HCT116 (cell line): ENCODE measurements around the gene HGF. TPM values are rescaled to one million over a fixed set of nuclear protein-coding genes. Genes with fewer than 3 reads are reported as not detected.

Experiments used
- ATAC-seq: fragments of 200-7000 bp; cut with Tn5 transposase; 2 replicates; pipeline ENCODE4 v1.9.1; 2020; ENCODE audit warnings: mild to moderate bottlenecking, moderate library complexity
- BruUV-seq: library from RNA; stranded (reverse); fragments of 400-500 nt; replicated peaks from 2 replicates; lab custom pipeline; 2021; lab: Mats Ljungman, UMichigan
- CTCF ChIA-PET: fragments of 300-600 bp; sonication (Branson Sonifier 250); formaldehyde crosslinking; loops from one replicate; lab custom pipeline; 2021; ENCODE audit warnings: antibody characterized with exemption; lab: Charles Lee
- POLR2A ChIA-PET: fragments of 300-600, 350-600 bp; sonication (Branson Sonifier 250); formaldehyde crosslinking; loops from one replicate; lab custom pipeline; 2021; ENCODE audit warnings: antibody characterized with exemption; lab: Charles Lee
- RAD21 ChIA-PET, 2 experiments: fragments of 300-600 bp; sonication (Branson Sonifier 250); formaldehyde crosslinking; loops; one replicate each; lab custom pipeline; 2023; ENCODE audit warnings: low total read pairs in 2 of 2; ENCODE audit not compliant: uncharacterized antibody in 2 of 2, unreplicated experiment in 2 of 2, low non-redundant PET in 1 of 2; lab: Charles Lee
- DNase-seq: peaks from one replicate; pipeline ENCODE4 v3.0.0-alpha.2; 2010; ENCODE audit warnings: low read depth, low spot score
- H2AFZ ChIP-seq: fragments of 200-600 bp; shearing (Covaris generic), sonication (generic); 2 replicates; pipeline ENCODE4 v1.6.1; 2017; ENCODE audit warnings: low read depth, mixed run types, mixed read lengths, antibody characterized with exemption, low read length; ENCODE audit not compliant: poor library complexity, severe bottlenecking
- H3K27ac ChIP-seq: 2 replicates; pipeline ENCODE4 v1.5.1; 2012; ENCODE audit warnings: low read depth, low read length
- H3K27me3 ChIP-seq: fragments of 200-600 bp; sonication (generic); 2 replicates; pipeline ENCODE4 v1.6.1; 2016; ENCODE audit warnings: mixed run types, low read length, mixed read lengths; ENCODE audit not compliant: insufficient read depth
- H3K36me3 ChIP-seq, 2 experiments: fragments of 200-500 bp in 1 of 2; fragments of 200-600 bp in 1 of 2; sonication (Bioruptor generic) in 1 of 2; sonication (generic) in 1 of 2; 2 replicates each; pipeline versions ENCODE4 v1.5.1 to v1.6.1; 2014 to 2016; ENCODE audit warnings: low read length in 2 of 2, inconsistent platforms in 1 of 2, mixed read lengths in 1 of 2, mixed run types in 1 of 2; ENCODE audit not compliant: insufficient read depth in 2 of 2, control insufficient read depth in 1 of 2
- H3K4me1 ChIP-seq, 2 experiments: fragments of 200-600 bp in 1 of 2; sonication (generic) in 1 of 2; 2 replicates each; pipeline versions ENCODE4 v1.5.1 to v1.6.1; 2012 to 2017; ENCODE audit warnings: low read length in 2 of 2, inconsistent platforms in 1 of 2, mild to moderate bottlenecking in 1 of 2, mixed read lengths in 1 of 2, mixed run types in 1 of 2, moderate library complexity in 1 of 2; ENCODE audit not compliant: insufficient read depth in 2 of 2, control insufficient read depth in 1 of 2
- H3K4me2 ChIP-seq: fragments of 200-600 bp; sonication (generic); 2 replicates; pipeline ENCODE4 v1.6.1; 2017; ENCODE audit warnings: mixed run types, low read length, mixed read lengths
- H3K4me3 ChIP-seq, 2 experiments: fragments of 200-600 bp in 1 of 2; sonication (generic) in 1 of 2; replicated peaks in 1 of 2; 2 replicates each; pipeline ENCODE4 v1.5.1; 2011 to 2016; ENCODE audit warnings: low read length in 2 of 2, control low read depth in 1 of 2, low read depth in 1 of 2, mild to moderate bottlenecking in 1 of 2, mixed read lengths in 1 of 2, mixed run types in 1 of 2
- H3K79me2 ChIP-seq: fragments of 200-600 bp; sonication (generic); 2 replicates; pipeline ENCODE4 v1.6.1; 2017; ENCODE audit warnings: mild to moderate bottlenecking, mixed run types, low read length, moderate library complexity, mixed read lengths; ENCODE audit not compliant: insufficient read depth
- H3K9ac ChIP-seq: fragments of 200-600 bp; sonication (generic); 2 replicates; pipeline ENCODE4 v1.6.1; 2016; ENCODE audit warnings: low read length, mixed read lengths
- H3K9me2 ChIP-seq: fragments of 200-600 bp; sonication (generic), shearing (Covaris generic); 2 replicates; pipeline ENCODE4 v1.6.1; 2017; ENCODE audit warnings: mixed run types, mild to moderate bottlenecking, moderate library complexity; ENCODE audit not compliant: insufficient read depth
- H3K9me3 ChIP-seq, 2 experiments: fragments of 200-500 bp in 1 of 2; fragments of 200-600 bp in 1 of 2; sonication (Bioruptor generic) in 1 of 2; sonication (generic) in 1 of 2; 2 replicates each; pipeline ENCODE4 v1.6.1; 2014 to 2017; ENCODE audit warnings: low read length in 2 of 2, mixed read lengths in 2 of 2, inconsistent platforms in 1 of 2, low read depth in 1 of 2, mild to moderate bottlenecking in 1 of 2, mixed run types in 1 of 2, moderate library complexity in 1 of 2; ENCODE audit not compliant: control insufficient read depth in 1 of 2, insufficient read depth in 1 of 2
- H4K20me1 ChIP-seq: fragments of 200-600 bp; sonication (generic), shearing (Covaris generic); 2 replicates; pipeline ENCODE4 v1.6.1; 2017; ENCODE audit warnings: mixed run types, mild to moderate bottlenecking, moderate library complexity; ENCODE audit not compliant: insufficient read depth
- CEBPB ChIP-seq: IDR thresholded peaks from 2 replicates; pipeline ENCODE4 v1.6.1; 2012; ENCODE audit warnings: low read depth
- EZH2 ChIP-seq: fragments of 200-600 bp; sonication (generic); IDR thresholded peaks from 2 replicates; pipeline ENCODE4 v1.6.1; 2017; ENCODE audit warnings: antibody characterized with exemption, mixed run types
- TCF7L2 ChIP-seq: IDR thresholded peaks from 2 replicates; pipeline ENCODE4 v1.7.0; 2011; ENCODE audit warnings: borderline replicate concordance, inconsistent platforms; ENCODE audit not compliant: insufficient read depth, insufficient read length; ENCODE audit errors: extremely low read depth
- ZBTB33 ChIP-seq: IDR thresholded peaks from 2 replicates; pipeline ENCODE4 v1.6.1; 2011; ENCODE audit warnings: mild to moderate bottlenecking, low read length, moderate library complexity; ENCODE audit not compliant: insufficient replicate concordance; ENCODE audit errors: extremely low read depth
- intact Hi-C: fragments of 100-400 bp; cut with micrococcal nuclease; formaldehyde crosslinking; loops from 2 replicates; pipeline ENCODE4 v1.10.0; 2022
- total RNA-seq: library from RNA; stranded (reverse); gene quantifications from one replicate; pipeline ENCODE4 v1.2.1, GENCODE V29; 2021; ENCODE audit not compliant: unreplicated experiment
- TF ChIP-seq, protein P1 (sequence below): IDR thresholded peaks from 2 replicates; pipeline ENCODE4 v1.6.1; 2012; ENCODE audit warnings: low read depth

HGF gene
- total RNA-seq, 1 experiment from 2014 or later, result 0.15 TPM

DNA sequence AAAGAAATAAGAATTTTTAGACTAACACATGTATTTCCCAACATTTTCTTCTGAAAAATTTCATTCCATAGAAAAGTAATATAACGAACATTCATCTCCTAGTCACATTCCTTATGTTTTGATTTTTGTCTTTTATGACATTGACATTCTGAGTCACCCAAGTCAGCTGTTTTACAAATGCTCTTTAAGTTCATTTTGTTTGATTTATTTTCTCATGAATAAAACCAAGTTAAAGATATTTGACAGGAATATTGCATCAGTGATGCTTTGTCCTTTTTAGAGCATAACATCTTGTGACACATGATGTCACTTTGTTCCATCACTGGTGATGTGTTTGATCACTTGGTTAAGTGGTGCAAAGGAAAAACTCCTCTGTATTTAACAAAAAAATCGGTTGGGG lies 48.4 kb downstream of the HGF start:
- H4K20me1 ChIP-seq, result no peaks in the 10 kb centered on the region
- H3K27ac ChIP-seq, result no peak overlapping the region
- H3K36me3 ChIP-seq, result no peaks in the 10 kb centered on the region
- DNase-seq (no peak), ATAC-seq (no peak)
- no peaks in the 10 kb centered on the region for H3K9me2 ChIP-seq
- H3K79me2 ChIP-seq, result no peaks in the 10 kb centered on the region
- ChIA-PET RAD21 (no interaction called here), CTCF (interaction anchor here (1.0 kb wide), 1 partner anchor 220 kb away, joined by 3 read pairs; no protein-coding TSS in a partner anchor), POLR2A (no interaction called here)
- H3K9me3 ChIP-seq, result no peaks in the 10 kb centered on the region
- intact Hi-C loops, result no loop called here
- no peaks in the 10 kb centered on the region for H3K4me1 ChIP-seq
- H3K9ac ChIP-seq, result no peak overlapping the region
- TF ChIP-seq, protein P1, sequence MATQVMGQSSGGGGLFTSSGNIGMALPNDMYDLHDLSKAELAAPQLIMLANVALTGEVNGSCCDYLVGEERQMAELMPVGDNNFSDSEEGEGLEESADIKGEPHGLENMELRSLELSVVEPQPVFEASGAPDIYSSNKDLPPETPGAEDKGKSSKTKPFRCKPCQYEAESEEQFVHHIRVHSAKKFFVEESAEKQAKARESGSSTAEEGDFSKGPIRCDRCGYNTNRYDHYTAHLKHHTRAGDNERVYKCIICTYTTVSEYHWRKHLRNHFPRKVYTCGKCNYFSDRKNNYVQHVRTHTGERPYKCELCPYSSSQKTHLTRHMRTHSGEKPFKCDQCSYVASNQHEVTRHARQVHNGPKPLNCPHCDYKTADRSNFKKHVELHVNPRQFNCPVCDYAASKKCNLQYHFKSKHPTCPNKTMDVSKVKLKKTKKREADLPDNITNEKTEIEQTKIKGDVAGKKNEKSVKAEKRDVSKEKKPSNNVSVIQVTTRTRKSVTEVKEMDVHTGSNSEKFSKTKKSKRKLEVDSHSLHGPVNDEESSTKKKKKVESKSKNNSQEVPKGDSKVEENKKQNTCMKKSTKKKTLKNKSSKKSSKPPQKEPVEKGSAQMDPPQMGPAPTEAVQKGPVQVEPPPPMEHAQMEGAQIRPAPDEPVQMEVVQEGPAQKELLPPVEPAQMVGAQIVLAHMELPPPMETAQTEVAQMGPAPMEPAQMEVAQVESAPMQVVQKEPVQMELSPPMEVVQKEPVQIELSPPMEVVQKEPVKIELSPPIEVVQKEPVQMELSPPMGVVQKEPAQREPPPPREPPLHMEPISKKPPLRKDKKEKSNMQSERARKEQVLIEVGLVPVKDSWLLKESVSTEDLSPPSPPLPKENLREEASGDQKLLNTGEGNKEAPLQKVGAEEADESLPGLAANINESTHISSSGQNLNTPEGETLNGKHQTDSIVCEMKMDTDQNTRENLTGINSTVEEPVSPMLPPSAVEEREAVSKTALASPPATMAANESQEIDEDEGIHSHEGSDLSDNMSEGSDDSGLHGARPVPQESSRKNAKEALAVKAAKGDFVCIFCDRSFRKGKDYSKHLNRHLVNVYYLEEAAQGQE, result no peak
- TF ChIP-seq CEBPB, result no peak
- TF ChIP-seq EZH2, result no peak
- TF ChIP-seq ZBTB33, result no peak
- TF ChIP-seq TCF7L2, result no peak
- H3K4me3 ChIP-seq, result no peak overlapping the region
- BruUV-seq, result no TSS peak
- H3K4me2 ChIP-seq, result no peak overlapping the region
- no peak overlapping the region for H2AFZ ChIP-seq
- H3K27me3 ChIP-seq, result no peaks in the 10 kb centered on the region
